ENCODE data around the gene EFTUD2.
"Not testable (repeated sequence)": the region's sequence is repeated elsewhere in the genome, so short reads cannot be mapped to it uniquely, and the experiment has no call there.

GRCh38 chr17:44825236-44825635 is 74.0 kb downstream of the EFTUD2 start:
- TF ChIP-seq CTCF, POLR2A (IDR thresholded peaks at IDR 0.05): not testable (repeated sequence)
